ENCODE measurements around the gene LPCAT1.
"Not testable (repeated sequence)": the region's sequence is repeated elsewhere in the genome, so short reads cannot be mapped to it uniquely, and the experiment has no call there.

Gene LPCAT1

GRCh38 chr5:1560499-1560898 is 36.7 kb upstream of the LPCAT1 start:
- H3K36me3 Mint-ChIP-seq; ATAC-seq; H3K9me3 Mint-ChIP-seq; H3K27ac Mint-ChIP-seq; DNase-seq (ENCODE audit: low spot score in 2 of 2); H3K4me1 Mint-ChIP-seq; H3K4me3 Mint-ChIP-seq: not testable (repeated sequence)

- DNase-seq (ENCODE audit: low spot score in 2 of 2) (no peak), ATAC-seq (no peak)
- H3K27ac Mint-ChIP-seq, result no peak overlapping the region
- H3K4me1 Mint-ChIP-seq, result no peaks in the 10 kb centered on the region
- H3K36me3 Mint-ChIP-seq, result no peaks in the 10 kb centered on the region
- no peaks in the 10 kb centered on the region for H3K9me3 Mint-ChIP-seq
- H3K4me3 Mint-ChIP-seq, result no peak overlapping the region
These were observed 35.2 kb upstream of the LPCAT1 start for GRCh38 chr5:1558944-1559343.

GRCh38 chr5:1557114-1557873 is 33.5 kb upstream of the LPCAT1 start:
- no peaks in the 10 kb centered on the region for H3K36me3 Mint-ChIP-seq
- no peaks in the 10 kb centered on the region for H3K4me1 Mint-ChIP-seq
- no peak for DNase-seq (ENCODE audit: low spot score in 2 of 2)
- no peaks in the 10 kb centered on the region for H3K9me3 Mint-ChIP-seq
- H3K4me3 Mint-ChIP-seq, result no peak overlapping the region
- ATAC-seq, result no peak
- no peak overlapping the region for H3K27ac Mint-ChIP-seq

GRCh38 chr5:1555808-1556731 is 32.3 kb upstream of the LPCAT1 start:
- DNase-seq (ENCODE audit: low spot score in 2 of 2) (no peak), ATAC-seq (no peak)
- Mint-ChIP-seq H3K36me3 (no peaks in the 10 kb centered on the region), H3K4me3 (no peak overlapping the region), H3K4me1 (no peaks in the 10 kb centered on the region), H3K27ac (no peak overlapping the region), H3K9me3 (no peaks in the 10 kb centered on the region)

GRCh38 chr5:1555011-1555807 is 31.4 kb upstream of the LPCAT1 start:
- DNase-seq (ENCODE audit: low spot score in 2 of 2) (no peak), ATAC-seq (no peak)
- Mint-ChIP-seq H3K4me3 (no peak overlapping the region), H3K27ac (no peak overlapping the region), H3K36me3 (no peaks in the 10 kb centered on the region), H3K9me3 (no peaks in the 10 kb centered on the region), H3K4me1 (no peaks in the 10 kb centered on the region)

- DNase-seq (ENCODE audit: low spot score in 2 of 2), result no peak
- no peak overlapping the region for H3K27ac Mint-ChIP-seq
- no peaks in the 10 kb centered on the region for H3K9me3 Mint-ChIP-seq
- no peak overlapping the region for H3K4me3 Mint-ChIP-seq
- ATAC-seq, result no peak
- H3K4me1 Mint-ChIP-seq, result no peaks in the 10 kb centered on the region
- H3K36me3 Mint-ChIP-seq, result no peaks in the 10 kb centered on the region
These were observed 30.7 kb upstream of the LPCAT1 start for GRCh38 chr5:1554410-1554967.

GRCh38 chr5:1553539-1554409 is 30.0 kb upstream of the LPCAT1 start:
- Mint-ChIP-seq H3K36me3 (no peaks in the 10 kb centered on the region), H3K9me3 (no peaks in the 10 kb centered on the region), H3K4me1 (no peaks in the 10 kb centered on the region), H3K4me3 (no peak overlapping the region), H3K27ac (no peak overlapping the region)
- no peak for ATAC-seq
- DNase-seq (ENCODE audit: low spot score in 2 of 2), result no peak

- no peaks in the 10 kb centered on the region for H3K4me1 Mint-ChIP-seq
- no peaks in the 10 kb centered on the region for H3K36me3 Mint-ChIP-seq
- H3K27ac Mint-ChIP-seq, result no peak overlapping the region
- ATAC-seq, result no peak
- no peaks in the 10 kb centered on the region for H3K9me3 Mint-ChIP-seq
- no peak overlapping the region for H3K4me3 Mint-ChIP-seq
- no peak for DNase-seq (ENCODE audit: low spot score in 2 of 2)
These were observed 28.9 kb upstream of the LPCAT1 start for GRCh38 chr5:1552521-1553255.

- ATAC-seq (no peak), DNase-seq (ENCODE audit: low spot score in 2 of 2) (no peak)
- no peaks in the 10 kb centered on the region for H3K9me3 Mint-ChIP-seq
- no peak overlapping the region for H3K27ac Mint-ChIP-seq
- no peaks in the 10 kb centered on the region for H3K4me1 Mint-ChIP-seq
- H3K36me3 Mint-ChIP-seq, result no peaks in the 10 kb centered on the region
- no peak overlapping the region for H3K4me3 Mint-ChIP-seq
These were observed 27.9 kb upstream of the LPCAT1 start for GRCh38 chr5:1551426-1552301.

- no peak for ATAC-seq
- Mint-ChIP-seq H3K4me1 (peaks cover 4% of the 10 kb centered on the region), H3K27ac (no peak overlapping the region)
These were observed 26.7 kb upstream of the LPCAT1 start for GRCh38 chr5:1550287-1551076.

GRCh38 chr5:1549475-1550030 is 25.8 kb upstream of the LPCAT1 start:
- H3K36me3 Mint-ChIP-seq, result no peaks in the 10 kb centered on the region
- no peak overlapping the region for H3K27ac Mint-ChIP-seq
- H3K4me1 Mint-ChIP-seq, result peaks cover 11% of the 10 kb centered on the region
- H3K4me3 Mint-ChIP-seq, result no peak overlapping the region
- ATAC-seq (no peak), DNase-seq (ENCODE audit: low spot score in 2 of 2) (no peak)
- no peaks in the 10 kb centered on the region for H3K9me3 Mint-ChIP-seq

More at GRCh38 chr5:1550287-1551076, 26.7 kb upstream of the LPCAT1 start:
- Mint-ChIP-seq H3K9me3 (no peaks in the 10 kb centered on the region), H3K36me3 (no peaks in the 10 kb centered on the region), H3K4me3 (no peak overlapping the region)
- DNase-seq (ENCODE audit: low spot score in 2 of 2), result no peak

- no peak overlapping the region for H3K4me3 Mint-ChIP-seq
- H3K9me3 Mint-ChIP-seq, result no peaks in the 10 kb centered on the region
- peaks cover 11% of the 10 kb centered on the region for H3K4me1 Mint-ChIP-seq
- no peak for ATAC-seq
- no peak overlapping the region for H3K27ac Mint-ChIP-seq
- no peak for DNase-seq (ENCODE audit: low spot score in 2 of 2)
- no peaks in the 10 kb centered on the region for H3K36me3 Mint-ChIP-seq
These were observed 25.1 kb upstream of the LPCAT1 start for GRCh38 chr5:1548702-1549474.
